NCI-H187 (cell line): ENCODE results near the gene NPIPB2.
A peak's percentile ranks its signal among the peaks of the same experiment; 100 is the strongest.
"Not testable (repeated sequence)": the region's sequence is repeated elsewhere in the genome, so short reads cannot be mapped to it uniquely, and the experiment has no call there.

Experiments
- DNase-seq, 2 experiments: peaks; one replicate each; lab custom pipeline; 2025; lab: John Stamatoyannopoulos, UW

The NPIPB2 gene

DNA sequence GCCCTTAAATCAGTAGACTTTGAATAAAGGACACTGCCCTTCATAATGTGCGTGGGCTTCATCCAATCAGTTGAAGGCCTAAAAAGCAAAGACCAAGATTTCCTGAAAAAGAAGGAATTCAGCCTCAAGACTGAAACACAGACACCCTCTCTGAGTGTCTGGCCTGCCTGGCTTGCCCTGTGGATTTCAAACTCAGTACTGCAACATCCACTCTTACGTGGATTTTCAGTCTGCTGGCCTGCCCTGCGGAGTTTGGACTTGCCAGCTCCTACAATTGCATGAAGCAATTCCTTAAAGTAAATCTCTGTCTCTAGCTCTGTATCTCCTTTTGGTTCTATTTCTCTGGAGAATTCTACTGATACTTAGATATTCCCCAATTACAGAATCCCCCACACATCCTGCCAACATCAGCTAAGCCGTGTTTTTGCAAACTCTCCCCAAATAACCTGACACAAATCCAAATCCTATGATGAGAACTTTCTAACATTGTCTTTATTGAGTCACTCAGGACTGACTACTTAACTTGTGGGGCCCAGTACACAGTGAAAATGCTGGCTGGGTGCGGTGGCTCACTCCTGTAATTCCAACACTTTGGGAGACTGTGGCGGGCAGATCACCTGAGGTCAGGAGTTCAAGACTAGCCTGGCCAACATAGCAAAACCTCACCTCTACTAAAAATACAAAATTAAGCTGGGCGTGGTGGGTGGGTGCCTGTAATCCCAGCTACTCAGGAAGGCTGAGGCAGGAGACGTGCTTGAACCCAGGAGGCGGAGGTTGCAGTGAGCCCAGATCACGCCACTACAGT is 15.9 kb upstream of the NPIPB2 start:
- DNase-seq: no peak

DNA sequence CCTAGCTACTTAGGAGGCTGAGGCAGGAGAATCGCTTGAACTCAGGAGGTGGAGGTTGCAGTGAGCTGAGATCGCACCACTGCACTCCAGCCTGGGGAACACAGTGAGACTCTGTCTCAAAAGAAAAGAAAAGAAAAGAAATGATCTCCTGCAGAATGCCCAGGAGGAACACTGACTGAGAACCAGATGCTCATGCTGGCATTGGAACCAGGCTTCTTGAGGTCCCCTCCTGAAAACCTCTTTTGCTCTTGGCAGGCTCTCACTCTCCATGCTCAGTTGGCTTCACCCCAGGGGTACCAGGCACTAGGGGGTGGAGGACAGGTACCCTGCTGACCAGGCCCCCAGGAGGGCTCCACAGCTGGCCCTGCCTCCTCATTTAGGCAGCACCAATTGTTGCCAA is 14.7 kb upstream of the NPIPB2 start:
- no peak for DNase-seq

DNA sequence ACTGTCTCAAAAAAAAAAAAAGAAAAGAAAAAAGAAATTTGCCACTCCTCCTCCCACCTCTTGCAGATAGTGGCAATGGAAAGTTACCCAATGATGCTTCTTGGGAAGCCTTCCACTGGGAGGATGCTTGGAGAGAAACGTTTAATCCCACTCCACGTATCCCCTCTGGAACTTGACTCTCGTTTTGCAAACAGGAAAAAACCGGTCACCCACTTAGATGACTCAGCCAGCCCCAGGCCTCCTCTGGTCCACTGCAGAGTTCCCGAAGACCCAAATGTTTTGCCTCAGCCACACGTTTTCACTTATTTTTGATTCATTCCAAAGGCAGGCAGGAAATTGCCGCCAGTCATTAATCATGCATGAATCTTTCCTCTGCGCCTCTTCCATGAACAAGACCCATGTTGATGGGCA is 13.9 kb upstream of the NPIPB2 start:
- no peak for DNase-seq

DNA sequence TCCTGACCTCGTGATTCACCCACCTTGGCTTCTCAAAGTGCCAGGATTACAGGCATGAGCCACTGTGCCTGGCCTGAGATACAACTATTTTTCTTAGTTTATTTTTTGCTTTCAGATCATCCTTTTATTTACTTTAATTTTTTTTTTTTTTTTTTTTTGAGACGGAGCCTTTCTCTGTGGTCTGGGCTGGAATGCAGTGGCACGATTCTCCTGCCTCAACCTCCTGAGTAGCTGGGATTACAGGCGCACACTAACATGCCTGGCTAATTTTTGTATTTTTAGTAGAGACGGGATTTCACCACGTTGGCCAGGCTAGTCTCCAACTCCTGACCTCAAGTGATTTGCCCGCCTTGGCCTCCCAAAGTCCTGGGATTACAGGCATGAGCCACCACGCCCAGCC is 11.7 kb upstream of the NPIPB2 start:
- not testable (repeated sequence) for DNase-seq

DNA sequence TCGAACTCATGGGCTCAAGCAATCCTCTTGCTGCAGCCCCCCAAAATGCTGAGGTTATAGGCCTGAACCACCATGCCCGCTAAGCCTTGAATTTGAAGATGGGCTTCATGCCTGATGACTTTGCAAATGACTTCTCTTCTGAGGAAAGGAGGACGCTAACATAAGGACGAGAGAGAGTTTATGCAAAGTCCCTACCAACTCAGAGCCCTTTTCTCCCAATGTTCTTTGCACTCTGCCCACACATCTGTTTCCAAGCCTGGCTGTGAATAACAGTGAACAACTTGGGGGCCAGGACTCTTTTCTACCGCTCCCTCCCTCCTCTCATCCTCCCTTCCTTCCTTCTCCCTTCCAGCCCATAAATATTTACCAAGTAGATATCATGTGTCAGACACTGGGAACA is 8.5 kb upstream of the NPIPB2 start:
- DNase-seq: no peak

DNA sequence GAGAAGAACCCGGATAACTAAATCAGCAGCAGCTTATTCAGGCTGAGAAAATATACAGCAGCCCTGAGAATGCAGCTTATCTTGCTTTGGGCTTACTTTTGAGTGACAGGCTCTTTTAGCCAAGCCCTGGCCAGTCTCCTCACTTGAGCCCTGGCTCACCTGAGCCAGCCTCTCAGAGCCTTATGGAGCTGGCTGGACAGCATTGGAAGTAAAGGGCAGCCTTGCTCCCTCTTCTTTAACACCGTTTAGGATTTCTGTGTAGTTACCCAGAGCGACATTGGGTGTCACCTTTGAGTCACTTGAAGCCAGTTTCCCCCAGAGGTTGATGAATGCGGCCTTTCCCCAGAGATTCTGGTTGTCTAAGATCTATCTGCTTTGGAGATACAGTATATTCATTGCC is 7.7 kb upstream of the NPIPB2 start:
- no peak for DNase-seq

DNA sequence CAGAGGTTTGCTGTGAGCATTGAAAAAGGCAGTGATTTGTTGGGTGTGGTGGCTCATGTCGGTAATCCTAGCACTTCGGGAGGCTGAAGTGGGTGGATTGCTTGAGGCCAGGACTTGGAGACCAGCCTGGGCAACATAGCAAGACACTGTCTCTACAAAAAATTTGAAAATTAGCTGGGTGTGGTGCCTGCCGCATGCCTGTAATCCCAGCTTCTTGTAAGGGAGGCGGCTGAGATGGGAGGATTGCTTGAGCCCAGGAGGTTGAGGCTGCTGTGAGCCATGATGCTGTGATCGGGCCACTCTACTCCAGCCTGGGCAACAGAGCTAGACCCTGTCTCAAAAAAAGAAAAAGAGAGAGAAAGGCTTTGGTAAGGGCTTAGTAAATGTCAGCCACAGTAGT is 7.0 kb upstream of the NPIPB2 start:
- no peak for DNase-seq

DNA sequence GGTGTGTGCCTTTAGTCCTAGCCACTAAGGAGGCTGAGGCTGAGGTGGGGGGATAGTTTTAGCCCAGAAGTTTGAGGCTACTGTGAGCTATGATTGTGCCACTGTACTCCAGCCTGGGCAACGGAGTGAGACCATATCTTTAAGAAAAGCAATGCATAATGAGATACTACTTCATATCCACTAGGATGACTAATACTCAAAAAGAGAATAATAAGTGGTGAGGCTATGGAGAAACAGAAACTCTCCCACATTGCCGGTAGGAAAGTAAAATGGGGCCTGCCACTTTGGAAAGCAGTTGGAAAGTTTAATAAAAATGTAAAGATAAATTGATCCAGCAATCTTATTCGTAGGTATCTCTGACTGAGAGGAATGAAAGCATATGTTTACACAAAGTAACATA is 4.6 kb upstream of the NPIPB2 start:
- DNase-seq: no peak

DNA sequence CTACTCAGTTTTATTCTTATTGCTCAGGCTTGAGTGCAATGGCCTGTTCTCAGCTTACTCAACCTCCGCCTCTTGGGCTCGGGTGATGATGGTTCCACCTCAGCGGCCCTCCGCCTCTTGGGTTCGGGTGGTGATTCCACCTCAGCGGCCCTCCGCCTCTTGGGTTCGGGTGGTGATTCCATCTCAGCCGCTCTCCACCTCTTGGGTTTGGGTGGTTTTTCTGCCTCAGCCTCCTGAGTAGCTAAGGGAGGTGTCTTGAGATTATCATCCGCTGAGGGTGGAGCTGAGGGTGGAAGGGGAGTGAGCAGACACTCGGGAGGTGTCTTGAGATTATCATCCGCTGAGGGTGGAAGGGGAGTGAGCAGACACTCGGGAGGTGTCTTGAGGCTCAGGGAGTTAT is 14.5 kb downstream of the NPIPB2 start:
- DNase-seq: not testable (repeated sequence)

DNA sequence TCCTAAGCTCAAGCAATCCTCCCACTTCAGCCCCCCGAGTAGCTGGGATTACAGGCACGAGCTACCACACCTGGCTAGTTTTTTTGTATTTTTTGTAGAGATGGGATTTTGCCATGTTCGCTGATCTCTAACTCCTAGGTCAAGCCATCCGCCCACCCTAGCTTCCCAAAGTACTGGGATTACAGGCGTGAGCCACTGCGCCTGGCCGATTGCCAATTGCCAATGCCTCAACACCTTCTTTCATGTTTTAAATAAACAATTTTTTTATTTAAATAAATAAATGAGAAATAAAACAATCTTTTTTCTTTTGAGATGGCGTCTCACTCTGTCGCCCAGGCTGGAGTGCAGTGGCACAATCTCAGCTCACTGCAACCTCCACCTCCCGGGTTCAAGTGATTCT is 17.8 kb downstream of the NPIPB2 start:
- not testable (repeated sequence) for DNase-seq

DNA sequence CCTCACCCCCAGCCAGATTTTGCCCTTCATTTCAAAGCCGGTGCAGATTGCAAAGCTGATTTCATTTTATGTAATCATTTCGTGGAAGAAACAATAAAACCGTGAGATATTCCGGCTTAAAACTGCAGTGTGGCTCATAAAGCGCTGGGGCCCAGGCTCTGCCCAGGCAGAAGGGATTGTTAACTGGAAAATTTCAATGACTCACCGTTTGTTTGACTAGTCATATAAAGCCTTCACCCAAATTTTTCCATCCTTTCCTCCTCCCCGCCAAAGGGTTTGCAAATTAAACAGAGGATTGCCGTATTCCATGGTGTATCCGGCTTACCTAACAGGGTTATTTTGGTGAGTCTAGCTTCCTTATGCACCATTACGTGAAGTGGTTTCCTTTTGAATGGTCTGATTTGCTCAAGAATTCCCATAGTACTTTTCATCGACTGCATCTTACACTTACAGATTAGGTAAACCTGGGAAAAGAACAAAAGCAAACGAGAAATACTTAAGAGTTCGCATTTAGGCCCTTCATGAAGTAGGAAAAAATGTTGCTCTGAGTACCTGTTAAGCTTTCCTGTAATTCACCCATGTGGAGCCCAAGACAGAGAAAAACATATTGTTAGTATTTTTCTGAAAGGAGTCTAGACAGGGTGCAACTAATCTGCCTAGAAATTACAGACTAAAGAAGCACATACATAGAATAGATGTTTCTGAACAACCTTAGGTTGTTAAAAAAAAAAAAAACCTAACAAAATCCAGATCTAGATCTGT is 25.1 kb downstream of the NPIPB2 start:
- DNase-seq: no peak

DNA sequence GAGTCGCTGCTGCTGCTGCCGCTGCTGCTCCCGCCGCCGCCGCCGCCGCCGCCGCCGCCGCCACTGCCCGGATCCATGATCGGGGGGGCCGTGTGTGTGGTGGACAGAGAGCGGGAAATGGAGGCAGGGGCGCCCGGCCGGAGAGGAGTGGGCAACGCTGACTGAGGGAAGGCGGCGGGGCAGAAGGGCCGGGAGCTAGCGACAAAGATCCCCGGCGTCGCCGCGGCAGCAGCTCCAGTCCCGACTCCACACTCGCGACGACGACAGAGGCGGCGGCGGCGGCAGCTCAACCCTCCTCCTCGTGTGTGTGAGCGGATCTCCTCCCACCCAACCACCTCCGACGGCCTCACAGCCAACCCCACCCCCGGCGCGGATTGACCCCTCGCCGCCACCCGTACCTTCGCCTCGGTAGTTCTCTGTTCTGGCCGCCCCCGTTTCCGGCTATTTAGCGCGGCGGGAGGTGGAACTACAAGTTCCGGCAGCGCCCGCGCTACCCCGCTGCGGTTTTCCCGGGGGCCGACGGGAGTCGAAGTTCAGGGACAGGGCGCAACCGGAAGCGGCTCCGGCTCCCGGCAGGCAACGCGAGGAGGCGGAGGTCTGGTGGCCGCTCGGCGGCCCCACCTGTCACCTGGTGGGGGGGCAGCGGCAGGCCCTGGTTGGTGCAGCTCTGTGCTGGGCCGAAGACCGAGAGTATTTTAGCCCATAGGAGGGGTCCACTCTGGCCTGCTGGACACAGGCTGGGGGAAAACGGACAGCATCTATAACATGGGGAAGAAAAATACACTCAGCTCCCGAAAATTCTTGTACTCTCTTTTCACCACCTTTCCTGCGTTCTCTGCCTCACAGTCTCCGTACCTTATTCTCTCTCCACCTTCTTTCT is 26.0 kb downstream of the NPIPB2 start, which contains the start of gene GSPT1:
Gene GSPT1, minus strand, starts transcription at position 313 of the 880 bp plus-strand sequence. Its CDS starts 236 bp downstream, at position 77.
- peak; percentile 85 to 93 for DNase-seq

DNA sequence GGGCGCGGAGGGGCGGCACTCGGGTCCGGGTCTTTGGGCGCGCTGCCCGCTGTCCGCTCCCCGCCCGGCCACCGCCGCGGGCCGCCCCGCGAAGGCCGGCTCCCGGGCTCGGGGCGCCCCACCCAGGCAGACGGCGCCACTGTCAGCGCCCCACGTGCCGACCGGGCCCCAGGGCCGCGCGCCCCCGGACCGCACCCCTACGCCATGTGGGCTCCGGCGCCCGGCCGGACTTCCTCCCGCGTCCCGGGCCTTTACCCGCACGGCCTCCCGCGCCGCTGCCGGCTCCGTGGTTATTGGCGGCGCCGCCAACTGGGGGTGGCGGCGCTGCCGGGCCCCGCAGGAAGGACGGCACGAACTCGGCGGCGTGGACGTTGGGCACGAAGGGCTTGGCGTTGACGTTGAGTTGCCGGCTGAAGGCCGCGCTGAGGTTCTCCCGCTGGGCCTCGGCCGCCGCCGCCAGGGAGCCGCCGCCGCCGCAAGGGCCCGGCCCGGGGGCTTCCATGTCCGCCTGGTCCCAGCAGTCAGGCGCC is 26.7 kb downstream of the NPIPB2 start:
- no peak for DNase-seq

DNA sequence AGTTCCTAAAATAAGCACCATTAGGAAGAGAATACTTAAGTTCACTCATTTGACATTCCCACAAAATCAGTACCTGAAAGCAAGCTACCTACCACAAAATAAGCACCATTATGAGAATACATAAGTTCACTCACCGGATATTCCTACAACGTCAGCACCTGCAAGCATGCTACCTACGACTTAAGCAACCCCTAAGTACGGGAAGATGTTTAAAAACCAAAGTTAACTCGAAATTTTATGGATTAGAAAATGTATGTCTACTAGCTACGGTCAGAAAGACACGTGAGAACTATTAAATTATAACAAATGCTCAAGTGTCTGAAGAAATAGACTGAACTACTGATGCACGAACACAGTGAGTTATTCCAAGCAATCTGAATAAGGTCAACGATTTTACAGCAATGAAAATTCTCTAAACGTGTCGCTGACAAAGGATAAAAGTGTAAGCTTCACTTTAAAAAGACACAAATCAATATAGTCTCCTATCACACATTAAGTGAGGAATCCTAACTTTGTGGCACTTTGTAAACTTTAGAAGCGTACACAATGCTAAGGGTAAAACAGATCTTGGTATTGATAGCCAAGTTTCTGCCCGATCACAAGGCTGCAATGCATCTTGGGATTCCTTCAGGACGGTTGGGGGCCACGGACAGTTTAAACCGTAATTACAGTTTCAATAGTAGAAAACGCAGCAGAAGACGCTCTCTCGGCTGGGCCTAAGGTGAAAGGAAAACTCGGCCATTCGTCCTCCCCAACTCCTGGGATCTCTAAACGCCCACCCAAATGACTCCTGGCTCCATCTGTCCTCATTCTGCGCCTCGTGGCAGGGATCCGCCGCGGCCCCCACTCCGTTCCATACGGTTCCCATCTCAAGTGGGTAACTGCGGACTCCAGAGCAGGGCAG is 27.4 kb downstream of the NPIPB2 start:
- no peak for DNase-seq

DNA sequence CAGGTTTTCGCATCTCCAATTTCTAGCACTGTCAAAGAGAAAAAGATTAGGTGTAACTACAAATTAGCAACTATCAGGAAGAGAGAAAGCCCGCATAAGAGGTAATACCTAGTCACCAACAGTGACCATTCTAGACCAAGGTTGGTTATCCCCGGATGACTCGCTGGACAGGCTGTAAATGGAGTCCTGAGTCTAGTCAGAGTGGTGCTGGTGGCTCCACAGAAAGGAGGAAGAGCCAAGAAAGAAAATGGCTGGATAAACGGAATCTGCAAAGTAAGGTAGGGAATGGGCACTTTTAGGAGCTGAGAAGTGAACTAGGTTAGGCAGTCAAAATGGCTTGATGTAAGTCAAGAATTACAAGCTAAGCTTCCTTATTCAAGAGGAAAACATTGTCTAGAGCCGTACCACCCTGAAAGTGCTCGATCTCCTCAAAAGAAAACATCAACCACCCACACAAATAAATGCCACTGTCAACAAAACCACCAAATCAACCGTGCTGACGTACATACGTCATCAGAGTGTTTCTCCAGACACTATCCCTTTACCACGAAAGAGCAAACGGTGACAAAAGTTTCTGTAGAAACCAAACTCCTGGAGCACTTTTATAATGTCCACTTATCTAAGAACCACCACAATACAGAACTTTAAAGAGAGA is 28.3 kb downstream of the NPIPB2 start:
- DNase-seq: no peak

DNA sequence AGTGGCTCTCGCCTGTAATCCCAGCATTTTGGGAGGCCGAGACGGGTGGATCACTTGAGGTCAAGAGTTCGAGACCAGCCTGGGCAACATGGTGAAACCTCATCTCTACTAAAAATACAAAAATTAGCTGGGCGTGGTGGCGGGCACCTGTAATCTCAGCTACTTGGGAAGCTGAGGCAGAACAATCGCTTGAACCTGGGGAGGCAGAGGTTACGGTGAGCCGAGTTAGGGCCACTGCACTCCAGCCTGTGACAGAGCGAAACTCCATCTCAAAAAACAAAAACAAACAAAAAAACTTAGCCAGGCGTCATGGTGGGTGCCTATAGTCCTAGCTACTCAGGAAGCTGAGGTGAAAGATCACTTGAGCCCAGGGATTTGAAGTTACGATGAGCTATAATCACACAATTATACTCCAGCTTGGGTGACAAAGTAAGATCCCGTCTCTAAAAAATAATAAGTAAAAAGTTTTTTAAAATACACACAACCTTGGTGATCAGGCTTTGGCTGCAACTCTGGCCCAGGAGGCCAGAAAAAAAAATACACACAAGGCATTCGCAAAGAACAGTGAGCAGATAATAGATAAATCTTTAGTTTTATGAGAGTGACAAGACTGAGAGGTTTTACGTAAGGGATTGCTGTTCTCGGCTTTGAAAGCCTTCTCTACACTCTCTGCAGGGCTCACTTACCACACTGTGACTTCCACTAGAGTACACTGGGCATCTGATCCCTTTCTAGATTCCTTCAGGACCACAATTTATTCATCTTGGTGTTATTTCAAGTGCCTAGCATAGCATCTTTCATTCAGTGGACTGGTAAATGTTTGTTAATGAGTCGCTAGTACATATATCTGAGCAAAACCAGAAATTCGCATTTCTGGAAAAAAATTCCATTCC is 31.9 kb downstream of the NPIPB2 start:
- no peak for DNase-seq

DNA sequence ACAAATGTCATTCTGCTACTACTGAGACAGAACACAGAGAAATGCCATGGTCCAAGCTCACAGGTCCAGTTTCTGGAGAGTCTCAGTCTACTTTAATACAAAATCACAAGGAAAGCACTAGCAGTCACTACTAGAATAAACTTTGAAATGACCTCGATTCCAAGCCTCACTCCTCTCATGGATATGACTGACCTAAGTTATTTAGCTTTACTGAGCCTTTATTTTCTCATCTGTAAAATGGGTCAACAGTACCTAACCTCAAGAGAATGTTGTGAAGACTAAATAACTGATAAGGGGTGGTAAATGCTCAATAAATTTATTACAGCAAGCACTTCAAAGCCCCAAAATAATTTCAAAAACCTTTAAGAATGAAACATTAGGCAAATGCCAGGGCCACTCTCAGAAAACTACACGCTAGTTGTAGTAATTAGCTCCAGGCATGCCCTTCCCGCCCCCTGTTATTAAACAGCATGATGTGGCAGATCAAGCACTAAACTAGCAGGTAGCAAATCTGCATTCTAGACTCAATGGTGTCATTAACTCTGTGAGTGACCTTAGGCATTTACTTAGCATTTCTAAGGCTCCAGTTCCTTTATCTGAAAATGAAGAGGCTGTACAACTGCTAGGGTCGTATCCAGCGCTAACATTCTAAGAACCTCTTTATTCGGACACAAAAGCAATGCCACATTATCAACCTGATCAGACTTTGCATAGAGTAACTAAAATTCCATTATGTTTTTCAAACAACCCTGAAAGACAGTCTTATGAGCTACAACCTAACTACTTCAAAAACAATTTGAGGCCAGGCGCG is 34.5 kb downstream of the NPIPB2 start:
- DNase-seq: no peak

DNA sequence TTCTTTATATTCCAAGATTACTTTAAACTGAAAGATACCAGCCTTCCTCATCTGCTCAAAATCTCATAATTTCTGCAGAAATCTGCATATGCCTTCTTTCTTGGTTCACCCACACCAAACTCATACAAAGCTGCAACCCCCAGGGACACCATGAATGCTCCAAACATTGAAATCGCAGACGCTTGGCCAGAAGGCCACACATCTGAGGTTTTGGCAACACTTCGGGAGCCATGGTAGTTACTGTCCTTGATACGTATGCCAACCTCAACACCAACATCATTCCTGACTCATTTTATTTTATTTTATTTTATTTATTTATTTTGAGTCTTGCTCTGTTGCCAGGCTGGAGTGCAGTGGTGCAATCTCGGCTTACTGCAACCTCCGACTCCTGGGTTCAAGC is 37.9 kb downstream of the NPIPB2 start:
- no peak for DNase-seq

DNA sequence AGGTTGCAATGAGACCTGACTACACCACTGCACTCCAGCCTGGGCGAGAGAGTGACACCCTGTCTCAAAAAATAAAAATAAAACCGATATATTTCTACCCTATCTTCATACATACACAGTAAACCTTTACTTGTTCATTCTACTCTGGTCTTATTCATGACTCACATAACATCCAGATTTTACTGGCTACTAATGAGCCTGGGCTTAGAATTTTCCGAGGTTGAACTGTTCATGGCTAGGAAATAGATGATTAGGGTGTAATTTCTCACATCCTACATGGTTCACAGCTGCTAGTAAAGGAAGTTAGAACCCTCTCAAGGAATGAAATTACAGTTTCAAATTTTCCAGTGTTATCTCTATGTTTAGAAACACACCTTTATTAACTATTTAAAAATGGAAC is 40.8 kb downstream of the NPIPB2 start:
- no peak for DNase-seq
